ENCODE measurements around the gene TYW3.

Gene TYW3

GRCh38 chr1:74712881-74713280 lies 20.1 kb upstream of the TYW3 start:
- TF ChIP-seq MAX (IDR thresholded peaks at IDR 0.05; ENCODE audit: low read depth, low read length) (no peak), CTCF (IDR thresholded peaks at IDR 0.05; ENCODE audit: low read depth, low read length) (no peak), POLR2A (IDR thresholded peaks at IDR 0.05; ENCODE audit: extremely low read depth, insufficient read length) (no peak), MYC (IDR thresholded peaks at IDR 0.05; ENCODE audit: low read depth, low read length) (no peak)
- DNase-seq (ENCODE audit: low read depth): no peak
- no peak overlapping the region for H3K4me3 ChIP-seq (ENCODE audit: low read depth, low read length)

- H3K4me3 ChIP-seq (ENCODE audit: low read depth, low read length): no peak overlapping the region
- DNase-seq (ENCODE audit: low read depth): no peak
- TF ChIP-seq MAX (IDR thresholded peaks at IDR 0.05; ENCODE audit: low read depth, low read length) (no peak), MYC (IDR thresholded peaks at IDR 0.05; ENCODE audit: low read depth, low read length) (no peak), CTCF (IDR thresholded peaks at IDR 0.05; ENCODE audit: low read depth, low read length) (no peak), POLR2A (IDR thresholded peaks at IDR 0.05; ENCODE audit: extremely low read depth, insufficient read length) (no peak)
Observed at GRCh38 chr1:74713849-74714248, 19.1 kb upstream of the TYW3 start.

GRCh38 chr1:74714429-74715235 lies 18.3 kb upstream of the TYW3 start:
- DNase-seq (ENCODE audit: low read depth): no peak
- H3K4me3 ChIP-seq (ENCODE audit: low read depth, low read length): no peak overlapping the region

GRCh38 chr1:74715236-74715502 lies 17.8 kb upstream of the TYW3 start:
- no peak overlapping the region for H3K4me3 ChIP-seq (ENCODE audit: low read depth, low read length)
- TF ChIP-seq POLR2A (IDR thresholded peaks at IDR 0.05; ENCODE audit: extremely low read depth, insufficient read length) (no peak), MYC (IDR thresholded peaks at IDR 0.05; ENCODE audit: low read depth, low read length) (no peak), CTCF (IDR thresholded peaks at IDR 0.05; ENCODE audit: low read depth, low read length) (no peak), MAX (IDR thresholded peaks at IDR 0.05; ENCODE audit: low read depth, low read length) (no peak)

More at GRCh38 chr1:74714429-74715235, 18.3 kb upstream of the TYW3 start:
- TF ChIP-seq CTCF (IDR thresholded peaks at IDR 0.05; ENCODE audit: low read depth, low read length): no peak
- TF ChIP-seq MYC (IDR thresholded peaks at IDR 0.05; ENCODE audit: low read depth, low read length): no peak
- no peak for TF ChIP-seq MAX (IDR thresholded peaks at IDR 0.05; ENCODE audit: low read depth, low read length)
- TF ChIP-seq POLR2A (IDR thresholded peaks at IDR 0.05; ENCODE audit: extremely low read depth, insufficient read length): no peak

GRCh38 chr1:74715806-74716205 lies 17.1 kb upstream of the TYW3 start:
- H3K4me3 ChIP-seq (ENCODE audit: low read depth, low read length): no peak overlapping the region
- DNase-seq (ENCODE audit: low read depth): no peak
- TF ChIP-seq MAX (IDR thresholded peaks at IDR 0.05; ENCODE audit: low read depth, low read length) (no peak), POLR2A (IDR thresholded peaks at IDR 0.05; ENCODE audit: extremely low read depth, insufficient read length) (no peak), MYC (IDR thresholded peaks at IDR 0.05; ENCODE audit: low read depth, low read length) (no peak), CTCF (IDR thresholded peaks at IDR 0.05; ENCODE audit: low read depth, low read length) (no peak)

More at GRCh38 chr1:74715236-74715502, 17.8 kb upstream of the TYW3 start:
- DNase-seq (ENCODE audit: low read depth): no peak
